OCI-LY7 (cell line): ENCODE measurements around the gene TMED1.
"Not testable (repeated sequence)": the region's sequence is repeated elsewhere in the genome, so short reads cannot be mapped to it uniquely, and the experiment has no call there.

Source experiments
- EZH2phosphoT487 ChIP-seq: fragments of 200-600 bp; sonication (generic); IDR thresholded peaks from 2 replicates; pipeline ENCODE4 v1.6.1; 2018; ENCODE audit warnings: low read depth, borderline replicate concordance, mild to moderate bottlenecking, mixed run types, antibody characterized with exemption, low read length, moderate library complexity, mixed read lengths
- TF ChIP-seq, protein P1 (sequence below): fragments of 200-600 bp; sonication (generic); conservative IDR thresholded peaks from 2 replicates; pipeline ENCODE4 v1.5.1; 2014; ENCODE audit warnings: mild to moderate bottlenecking, antibody characterized with exemption, low read length, moderate library complexity, mixed read lengths

DNA sequence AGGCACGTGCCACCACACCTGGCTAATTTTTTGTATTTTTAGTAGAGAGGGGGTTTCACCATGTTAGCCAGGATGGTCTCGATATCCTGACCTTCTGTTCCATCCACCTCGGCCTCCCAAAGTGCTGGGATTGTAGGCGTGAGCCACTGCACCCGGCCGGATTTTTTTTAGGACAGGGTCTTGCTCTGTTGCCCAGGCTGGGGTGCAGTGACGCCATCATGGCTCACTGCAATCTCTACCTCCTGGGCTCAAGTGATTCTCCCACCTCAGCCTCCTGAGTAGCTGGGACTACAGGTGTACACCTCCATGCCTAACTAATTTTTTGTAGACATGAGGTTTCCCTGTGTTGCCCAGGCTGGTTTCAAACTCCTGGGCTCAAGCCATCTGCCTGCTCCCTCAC lies 1.6 kb upstream of the TMED1 start:
- TF ChIP-seq, protein P1, sequence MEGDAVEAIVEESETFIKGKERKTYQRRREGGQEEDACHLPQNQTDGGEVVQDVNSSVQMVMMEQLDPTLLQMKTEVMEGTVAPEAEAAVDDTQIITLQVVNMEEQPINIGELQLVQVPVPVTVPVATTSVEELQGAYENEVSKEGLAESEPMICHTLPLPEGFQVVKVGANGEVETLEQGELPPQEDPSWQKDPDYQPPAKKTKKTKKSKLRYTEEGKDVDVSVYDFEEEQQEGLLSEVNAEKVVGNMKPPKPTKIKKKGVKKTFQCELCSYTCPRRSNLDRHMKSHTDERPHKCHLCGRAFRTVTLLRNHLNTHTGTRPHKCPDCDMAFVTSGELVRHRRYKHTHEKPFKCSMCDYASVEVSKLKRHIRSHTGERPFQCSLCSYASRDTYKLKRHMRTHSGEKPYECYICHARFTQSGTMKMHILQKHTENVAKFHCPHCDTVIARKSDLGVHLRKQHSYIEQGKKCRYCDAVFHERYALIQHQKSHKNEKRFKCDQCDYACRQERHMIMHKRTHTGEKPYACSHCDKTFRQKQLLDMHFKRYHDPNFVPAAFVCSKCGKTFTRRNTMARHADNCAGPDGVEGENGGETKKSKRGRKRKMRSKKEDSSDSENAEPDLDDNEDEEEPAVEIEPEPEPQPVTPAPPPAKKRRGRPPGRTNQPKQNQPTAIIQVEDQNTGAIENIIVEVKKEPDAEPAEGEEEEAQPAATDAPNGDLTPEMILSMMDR, result not testable (repeated sequence)
- TF ChIP-seq EZH2phosphoT487, result not testable (repeated sequence)
